Parathyroid adenoma (tissue), 2 donors: ENCODE data around the gene ADGRG3.
"Not testable (repeated sequence)": the region's sequence is repeated elsewhere in the genome, so short reads cannot be mapped to it uniquely, and the experiment has no call there.

Experiments
- H2AFZ ChIP-seq: fragments of 300-600 bp; sonication (generic); one replicate; pipeline ENCODE4 v1.7.0; 2017; ENCODE audit warnings: antibody characterized with exemption, mild to moderate bottlenecking
- H3K27ac ChIP-seq: fragments of 300-600 bp; sonication (generic); one replicate; pipeline ENCODE4 v1.7.0; 2017
- H3K27me3 ChIP-seq: fragments of 300-600 bp; sonication (generic); one replicate; pipeline ENCODE4 v1.7.0; 2017; ENCODE audit warnings: low read length; ENCODE audit not compliant: control insufficient read depth, insufficient read depth
- H3K36me3 ChIP-seq: fragments of 300-600 bp; sonication (generic); one replicate; pipeline ENCODE4 v1.7.0; 2017; ENCODE audit warnings: low read length; ENCODE audit not compliant: control insufficient read depth, insufficient read depth
- H3K4me1 ChIP-seq: fragments of 300-600 bp; sonication (generic); one replicate; pipeline ENCODE4 v1.7.0; 2017; ENCODE audit warnings: control low read depth
- H3K4me2 ChIP-seq: fragments of 300-600 bp; sonication (generic); one replicate; pipeline ENCODE4 v1.7.0; 2017; ENCODE audit warnings: low read length
- H3K4me3 ChIP-seq: fragments of 300-600 bp; sonication (generic); one replicate; pipeline ENCODE4 v1.7.0; 2017; ENCODE audit warnings: low read depth, low read length
- H3K79me2 ChIP-seq: fragments of 300-600 bp; sonication (generic); one replicate; pipeline ENCODE4 v1.7.0; 2017; ENCODE audit warnings: control low read depth
- H3K9ac ChIP-seq: fragments of 300-600 bp; sonication (generic); one replicate; pipeline ENCODE4 v1.7.0; 2017; ENCODE audit warnings: mild to moderate bottlenecking
- H3K9me3 ChIP-seq: fragments of 300-600 bp; sonication (generic); one replicate; pipeline ENCODE4 v1.7.0; 2017; ENCODE audit warnings: low read length; ENCODE audit not compliant: control insufficient read depth
- TF ChIP-seq, protein P1 (sequence below): fragments of 300-600 bp; sonication (generic); IDR thresholded peaks from one replicate; pipeline ENCODE4 v1.7.0; 2017; ENCODE audit warnings: antibody characterized with exemption, mild to moderate bottlenecking
- donor health status: primary hyperparathyroidism.

Gene ADGRG3

GRCh38 chr16:57727610-57728009 is 59.5 kb downstream of the ADGRG3 start:
- TF ChIP-seq, protein P1, sequence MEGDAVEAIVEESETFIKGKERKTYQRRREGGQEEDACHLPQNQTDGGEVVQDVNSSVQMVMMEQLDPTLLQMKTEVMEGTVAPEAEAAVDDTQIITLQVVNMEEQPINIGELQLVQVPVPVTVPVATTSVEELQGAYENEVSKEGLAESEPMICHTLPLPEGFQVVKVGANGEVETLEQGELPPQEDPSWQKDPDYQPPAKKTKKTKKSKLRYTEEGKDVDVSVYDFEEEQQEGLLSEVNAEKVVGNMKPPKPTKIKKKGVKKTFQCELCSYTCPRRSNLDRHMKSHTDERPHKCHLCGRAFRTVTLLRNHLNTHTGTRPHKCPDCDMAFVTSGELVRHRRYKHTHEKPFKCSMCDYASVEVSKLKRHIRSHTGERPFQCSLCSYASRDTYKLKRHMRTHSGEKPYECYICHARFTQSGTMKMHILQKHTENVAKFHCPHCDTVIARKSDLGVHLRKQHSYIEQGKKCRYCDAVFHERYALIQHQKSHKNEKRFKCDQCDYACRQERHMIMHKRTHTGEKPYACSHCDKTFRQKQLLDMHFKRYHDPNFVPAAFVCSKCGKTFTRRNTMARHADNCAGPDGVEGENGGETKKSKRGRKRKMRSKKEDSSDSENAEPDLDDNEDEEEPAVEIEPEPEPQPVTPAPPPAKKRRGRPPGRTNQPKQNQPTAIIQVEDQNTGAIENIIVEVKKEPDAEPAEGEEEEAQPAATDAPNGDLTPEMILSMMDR: no peak
- no peaks in the 10 kb centered on the region for H3K27me3 ChIP-seq
- H3K9ac ChIP-seq: no peak overlapping the region
- H3K27ac ChIP-seq: no peak overlapping the region
- H3K9me3 ChIP-seq: no peaks in the 10 kb centered on the region
- H2AFZ ChIP-seq: no peak overlapping the region
- H3K79me2 ChIP-seq: no peaks in the 10 kb centered on the region
- no peak overlapping the region for H3K4me3 ChIP-seq
- H3K36me3 ChIP-seq: no peaks in the 10 kb centered on the region
- no peaks in the 10 kb centered on the region for H3K4me1 ChIP-seq
- H3K4me2 ChIP-seq: no peak overlapping the region

DNA sequence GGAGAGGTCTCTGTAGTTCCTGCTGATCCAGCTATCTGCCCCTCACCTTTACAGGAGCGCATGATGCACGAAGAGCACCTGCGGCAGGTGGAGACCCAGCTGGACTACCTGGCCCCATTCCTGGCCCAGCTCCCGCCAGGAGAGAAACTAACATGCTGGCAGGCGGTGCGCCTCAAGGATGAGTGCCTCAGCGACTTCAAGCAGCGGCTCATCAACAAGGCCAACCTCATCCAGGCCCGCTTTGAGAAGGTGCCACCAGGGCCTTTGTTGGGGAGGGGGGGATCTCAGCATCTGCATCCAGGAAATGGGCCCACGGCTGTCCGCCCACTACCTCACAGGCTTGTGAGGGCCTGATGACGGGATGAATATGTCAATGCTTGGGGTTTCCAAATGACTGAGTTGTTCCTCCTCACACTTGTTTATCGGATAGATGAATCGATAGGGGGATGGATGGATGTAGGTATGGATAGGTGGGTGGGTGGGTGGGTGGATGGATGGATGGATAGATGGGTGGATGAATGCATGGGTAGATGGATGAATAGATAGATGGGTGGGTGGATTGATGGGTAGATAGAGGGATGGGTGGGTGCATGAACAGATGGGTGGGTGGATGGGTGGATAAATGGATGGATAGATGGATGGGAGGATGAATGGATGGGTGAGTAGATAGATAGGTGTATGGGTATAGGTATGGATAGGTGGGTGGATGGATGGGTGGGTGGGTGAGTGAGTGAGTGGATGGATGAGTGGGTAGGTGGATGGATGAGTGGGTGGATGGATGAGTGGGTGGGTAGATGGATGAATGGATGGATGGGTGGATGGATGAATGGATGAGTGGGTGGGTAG is 60.5 kb downstream of the ADGRG3 start:
- no peak overlapping the region for H3K4me2 ChIP-seq
- TF ChIP-seq, protein P1: no peak
- no peak overlapping the region for H3K9ac ChIP-seq
- H3K4me3 ChIP-seq: no peak overlapping the region
- H3K27ac ChIP-seq: no peak overlapping the region
- no peaks in the 10 kb centered on the region for H3K9me3 ChIP-seq
- H3K4me1 ChIP-seq: no peaks in the 10 kb centered on the region
- H3K27me3 ChIP-seq: no peaks in the 10 kb centered on the region
- no peaks in the 10 kb centered on the region for H3K79me2 ChIP-seq
- H3K36me3 ChIP-seq: no peaks in the 10 kb centered on the region
- H2AFZ ChIP-seq: no peak overlapping the region

GRCh38 chr16:57729182-57729484 is 61.0 kb downstream of the ADGRG3 start:
- Histone ChIP-seq H3K4me3 (no peak overlapping the region), H3K9me3 (no peaks in the 10 kb centered on the region), H3K79me2 (no peaks in the 10 kb centered on the region), H2AFZ (no peak overlapping the region), H3K27ac (no peak overlapping the region), H3K36me3 (no peaks in the 10 kb centered on the region), H3K9ac (no peak overlapping the region), H3K4me1 (no peaks in the 10 kb centered on the region), H3K27me3 (no peaks in the 10 kb centered on the region), H3K4me2 (no peak overlapping the region)
- TF ChIP-seq, protein P1: no peak

DNA sequence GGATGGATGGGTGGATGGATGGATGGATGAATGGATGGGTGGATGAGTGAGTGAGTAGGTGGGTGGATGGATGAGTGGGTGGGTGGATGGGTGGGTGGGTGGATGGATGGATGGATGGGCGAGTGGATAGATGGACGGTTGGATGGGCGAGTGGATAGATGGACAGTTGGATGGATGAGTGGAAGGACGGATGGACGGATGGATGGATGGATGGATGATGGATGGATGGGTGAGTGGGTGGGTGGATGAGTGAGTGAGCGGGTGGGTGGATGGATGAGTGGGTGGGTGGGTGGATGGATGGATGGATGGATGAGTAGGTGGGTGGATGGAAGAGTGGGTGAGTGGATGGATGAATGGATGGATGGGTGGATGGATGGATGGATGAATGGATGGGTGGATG is 61.7 kb downstream of the ADGRG3 start:
- H3K4me1 ChIP-seq, H3K27me3 ChIP-seq, H3K79me2 ChIP-seq, H3K36me3 ChIP-seq, H3K9ac ChIP-seq, H3K4me3 ChIP-seq, H2AFZ ChIP-seq, H3K9me3 ChIP-seq, H3K4me2 ChIP-seq, H3K27ac ChIP-seq: not testable (repeated sequence)

DNA sequence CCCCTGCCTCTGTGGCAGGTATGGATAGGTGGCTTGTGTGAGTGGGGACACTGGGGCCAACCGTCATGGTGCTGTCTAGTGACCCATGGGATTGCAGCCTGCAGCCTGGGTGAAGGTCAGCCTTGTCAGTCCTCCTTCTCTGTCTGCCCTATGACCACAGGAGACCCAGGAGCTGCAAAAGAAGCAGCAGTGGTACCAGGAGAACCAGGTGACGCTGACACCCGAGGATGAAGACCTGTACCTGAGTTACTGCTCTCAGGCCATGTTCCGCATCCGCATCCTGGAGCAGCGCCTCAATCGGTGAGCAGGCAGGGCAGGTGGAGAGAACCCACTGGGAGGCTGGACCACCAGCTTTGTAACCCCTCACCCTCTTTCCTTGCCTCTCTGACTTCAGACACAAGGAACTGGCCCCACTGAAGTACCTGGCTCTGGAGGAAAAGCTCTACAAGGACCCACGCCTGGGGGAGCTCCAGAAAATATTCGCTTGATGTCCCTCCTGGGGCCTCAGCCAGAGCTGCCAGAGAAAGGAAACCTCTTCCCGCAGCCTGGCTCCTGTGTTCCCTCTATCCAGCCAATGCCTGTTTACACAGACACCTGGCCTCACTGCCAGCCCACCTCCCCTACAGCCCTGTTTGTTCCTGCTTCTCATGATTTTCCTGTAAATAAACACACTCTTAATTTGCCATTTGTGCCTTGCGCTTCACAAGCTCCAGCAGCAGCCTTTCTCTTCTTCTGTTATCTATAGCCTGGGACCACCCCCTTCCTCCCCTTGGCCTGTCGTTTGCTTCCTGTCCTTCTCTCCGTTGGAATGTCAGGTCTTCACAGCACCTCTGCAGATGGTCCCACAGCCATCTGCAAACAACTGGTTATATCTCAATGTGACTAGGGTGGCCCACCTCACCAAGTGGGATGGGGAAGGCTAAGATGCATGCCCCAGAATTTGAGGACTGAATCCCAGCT is 62.9 kb downstream of the ADGRG3 start:
- Histone ChIP-seq H3K27ac (no peak overlapping the region), H3K9me3 (no peaks in the 10 kb centered on the region), H3K4me2 (no peak overlapping the region), H2AFZ (no peak overlapping the region), H3K4me1 (no peaks in the 10 kb centered on the region), H3K79me2 (no peaks in the 10 kb centered on the region), H3K9ac (no peak overlapping the region), H3K36me3 (no peaks in the 10 kb centered on the region), H3K4me3 (no peak overlapping the region), H3K27me3 (no peaks in the 10 kb centered on the region)
- TF ChIP-seq, protein P1: no peak
